ENCODE measurements around the gene DUSP16. TPM values are rescaled to one million over a fixed set of nuclear protein-coding genes. Genes with fewer than 3 reads are reported as not detected.
"Not testable (repeated sequence)": the region's sequence is repeated elsewhere in the genome, so short reads cannot be mapped to it uniquely, and the experiment has no call there.

The DUSP16 gene
- 5.7 and 7.2 TPM in 2 replicates for total RNA-seq
- polyA plus RNA-seq (2012) = 4.0 TPM

GRCh38 chr12:12562585-12563261, at the start of gene DUSP16:
DUSP16 (minus strand) TSS chr12:12562863; CDS start chr12:12521098, 41,765 bp downstream.
- DNase-seq (ENCODE audit: low read depth) = peak; percentile 97

GRCh38 chr12:12612358-12612757, 49.7 kb upstream of the DUSP16 start:
- DNase-seq (ENCODE audit: low read depth) = peak; percentile 45

- DNase-seq (ENCODE audit: low read depth) = peak; percentile 99
Measured at GRCh38 chr12:12611512-12612306, 49.0 kb upstream of the DUSP16 start, which contains the start of gene CREBL2. CREBL2 (plus strand) TSS chr12:12611876; CDS start chr12:12612173, 297 bp downstream.

- DNase-seq (ENCODE audit: low read depth) = no peak
Measured at GRCh38 chr12:12610711-12611110, 48.0 kb upstream of the DUSP16 start.

- DNase-seq (ENCODE audit: low read depth) = no peak
Measured at GRCh38 chr12:12609692-12610091, 47.0 kb upstream of the DUSP16 start.

- DNase-seq (ENCODE audit: low read depth) = no peak
Measured at GRCh38 chr12:12608557-12608957, 45.9 kb upstream of the DUSP16 start.

GRCh38 chr12:12606781-12607589, 44.3 kb upstream of the DUSP16 start:
- no peak for DNase-seq (ENCODE audit: low read depth)

GRCh38 chr12:12604740-12605139, 42.1 kb upstream of the DUSP16 start:
- no peak for DNase-seq (ENCODE audit: low read depth)

GRCh38 chr12:12600659-12601058, 38.0 kb upstream of the DUSP16 start:
- DNase-seq (ENCODE audit: low read depth) = no peak

- no peak for DNase-seq (ENCODE audit: low read depth)
Measured at GRCh38 chr12:12599750-12600643, 37.3 kb upstream of the DUSP16 start.

GRCh38 chr12:12598864-12599263, 36.2 kb upstream of the DUSP16 start:
- DNase-seq (ENCODE audit: low read depth) = no peak

GRCh38 chr12:12596598-12596997, 33.9 kb upstream of the DUSP16 start:
- not testable (repeated sequence) for DNase-seq (ENCODE audit: low read depth)

GRCh38 chr12:12595929-12596328, 33.3 kb upstream of the DUSP16 start:
- DNase-seq (ENCODE audit: low read depth) = not testable (repeated sequence)

GRCh38 chr12:12592930-12593329, 30.3 kb upstream of the DUSP16 start:
- no peak for DNase-seq (ENCODE audit: low read depth)

GRCh38 chr12:12590961-12591360, 28.3 kb upstream of the DUSP16 start:
- no peak for DNase-seq (ENCODE audit: low read depth)

GRCh38 chr12:12588436-12588835, 25.8 kb upstream of the DUSP16 start:
- not testable (repeated sequence) for DNase-seq (ENCODE audit: low read depth)

- DNase-seq (ENCODE audit: low read depth) = no peak
Measured at GRCh38 chr12:12587878-12588277, 25.2 kb upstream of the DUSP16 start.

GRCh38 chr12:12586879-12587675, 24.4 kb upstream of the DUSP16 start:
- no peak for DNase-seq (ENCODE audit: low read depth)

- DNase-seq (ENCODE audit: low read depth) = no peak
Measured at GRCh38 chr12:12585115-12585863, 22.6 kb upstream of the DUSP16 start.

Data from myocyte (in vitro differentiated cells).